Measurements from ENCODE around the gene PROS1. TPM values are rescaled to one million over a fixed set of nuclear protein-coding genes. Genes with fewer than 3 reads are reported as not detected.
A peak's percentile ranks its signal among the peaks of the same experiment; 100 is the strongest.
"Not testable (repeated sequence)": the region's sequence is repeated elsewhere in the genome, so short reads cannot be mapped to it uniquely, and the experiment has no call there.

The PROS1 gene
- total and polyA plus RNA-seq, 3 donors from 2014 or later = 14.3 to 28.4 (median 17.0) TPM

- no peaks in the 10 kb centered on the region for H3K27me3 ChIP-seq
- H3K4me3 ChIP-seq = no peak overlapping the region
- WGBS, 2 donors = 64 to 76% methylated on average over 2 of the region's 2 CpGs
- H3K27ac ChIP-seq = no peak overlapping the region
- DNase-seq = no peak
- no peaks in the 10 kb centered on the region for H3K36me3 ChIP-seq (ENCODE audit: low read depth, missing control alignments)
- no peak for TF ChIP-seq POLR2A (IDR thresholded peaks at IDR 0.05)
- no peak for TF ChIP-seq CTCF (IDR thresholded peaks at IDR 0.05)
- no peaks in the 10 kb centered on the region for H3K9me3 ChIP-seq
- no peaks in the 10 kb centered on the region for H3K4me1 ChIP-seq
- intact Hi-C loops (cut with DNase I; ENCODE audit: low total_unique reads) = no loop called here
Observed at GRCh38 chr3:93923006-93923405, 50.7 kb downstream of the PROS1 start.

- H3K36me3 ChIP-seq (ENCODE audit: low read depth, missing control alignments); intact Hi-C loops (cut with DNase I; ENCODE audit: low total_unique reads); H3K27ac ChIP-seq; H3K4me1 ChIP-seq; DNase-seq; H3K27me3 ChIP-seq; H3K9me3 ChIP-seq: not testable (repeated sequence)
- peak overlapping the region in 1 of 2 donors; percentile 3 for H3K4me3 ChIP-seq
- WGBS, 2 donors = 76% methylated on average over 16 of the region's 17 CpGs; no CpG with 5 or more reads in 1 of the 2 donors
Observed at GRCh38 chr3:93917546-93918029, 56.1 kb downstream of the PROS1 start.

GRCh38 chr3:93913623-93914022 lies 60.1 kb downstream of the PROS1 start:
- H3K27ac ChIP-seq; intact Hi-C loops (cut with DNase I; ENCODE audit: low total_unique reads); H3K4me3 ChIP-seq; DNase-seq; H3K36me3 ChIP-seq (ENCODE audit: low read depth, missing control alignments); H3K4me1 ChIP-seq; H3K27me3 ChIP-seq; H3K9me3 ChIP-seq: not testable (repeated sequence)
- 75 to 93% methylated on average over 1 of the region's 1 CpG for WGBS, 2 donors

GRCh38 chr3:93911206-93911605 lies 62.5 kb downstream of the PROS1 start:
- Histone ChIP-seq H3K27me3 (no peaks in the 10 kb centered on the region), H3K4me1 (no peaks in the 10 kb centered on the region), H3K9me3 (no peaks in the 10 kb centered on the region), H3K36me3 (ENCODE audit: low read depth, missing control alignments) (no peaks in the 10 kb centered on the region), H3K4me3 (no peak overlapping the region), H3K27ac (no peak overlapping the region)
- TF ChIP-seq POLR2A (IDR thresholded peaks at IDR 0.05) = no peak
- no peak for TF ChIP-seq CTCF (IDR thresholded peaks at IDR 0.05)
- 92 to 93% methylated on average over 2 of the region's 2 CpGs for WGBS, 2 donors
- no peak for DNase-seq
- intact Hi-C loops (cut with DNase I; ENCODE audit: low total_unique reads) = no loop called here

- no peak for TF ChIP-seq POLR2A (IDR thresholded peaks at IDR 0.05)
- TF ChIP-seq CTCF (IDR thresholded peaks at IDR 0.05) = no peak
- H3K4me3 ChIP-seq = no peak overlapping the region
- no peaks in the 10 kb centered on the region for H3K27me3 ChIP-seq
- H3K36me3 ChIP-seq (ENCODE audit: low read depth, missing control alignments) = no peaks in the 10 kb centered on the region
- intact Hi-C loops (cut with DNase I; ENCODE audit: low total_unique reads) = no loop called here
- H3K4me1 ChIP-seq = no peaks in the 10 kb centered on the region
- no peak overlapping the region for H3K27ac ChIP-seq
- DNase-seq = no peak
- no peaks in the 10 kb centered on the region for H3K9me3 ChIP-seq
Observed at GRCh38 chr3:93910097-93910496, 63.6 kb downstream of the PROS1 start.

GRCh38 chr3:93907132-93907531 lies 66.6 kb downstream of the PROS1 start:
- Histone ChIP-seq H3K27ac (no peak overlapping the region), H3K4me1 (no peaks in the 10 kb centered on the region), H3K27me3 (no peaks in the 10 kb centered on the region), H3K9me3 (no peaks in the 10 kb centered on the region), H3K36me3 (ENCODE audit: low read depth, missing control alignments) (no peaks in the 10 kb centered on the region), H3K4me3 (no peak overlapping the region)
- WGBS, 2 donors = 100% methylated on average over 1 of the region's 1 CpG
- no peak for DNase-seq
- intact Hi-C loops (cut with DNase I; ENCODE audit: low total_unique reads) = no loop called here
- TF ChIP-seq CTCF (IDR thresholded peaks at IDR 0.05) = no peak
- no peak for TF ChIP-seq POLR2A (IDR thresholded peaks at IDR 0.05)
